Cerebellar nuclear complex (tissue), 1 donor: Measurements from ENCODE around the gene NUDT2.

Experiments
- DNase-seq, 2 experiments: peaks; one replicate each; lab custom pipeline; 2025; lab: John Stamatoyannopoulos, UW

Gene NUDT2

DNA sequence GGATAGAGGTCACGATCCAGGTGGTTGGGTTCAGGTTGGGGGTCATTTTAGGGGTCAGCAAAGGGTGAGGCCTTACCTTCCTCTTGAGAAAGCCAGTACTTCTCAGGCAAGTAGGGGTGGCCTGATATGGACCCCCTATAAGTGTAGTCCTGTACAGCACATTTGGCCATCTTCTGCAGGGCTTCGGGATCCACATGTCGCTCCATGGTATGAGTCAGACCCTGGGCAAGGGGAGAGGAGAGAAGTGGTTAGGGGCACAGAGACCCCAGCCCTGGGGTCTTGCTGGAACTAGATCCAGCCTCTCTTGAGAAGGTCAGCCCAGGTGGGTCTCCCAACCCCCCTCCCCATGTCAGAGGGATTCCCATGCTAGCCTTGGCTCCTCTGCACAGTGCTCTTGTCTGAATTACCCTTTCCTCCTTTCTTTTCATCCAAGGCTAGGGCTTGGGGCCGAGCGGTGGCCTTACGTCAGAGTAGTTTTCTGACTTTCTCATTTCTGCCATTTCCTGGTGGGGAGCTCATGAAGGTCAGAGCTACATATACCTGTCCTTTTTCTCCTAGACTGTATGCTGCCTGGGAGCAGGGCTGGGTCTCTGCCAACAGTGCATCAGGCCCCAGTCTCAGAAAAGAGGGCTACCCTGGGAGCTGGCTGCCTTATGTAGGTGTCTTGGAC lies 56.3 kb downstream of the NUDT2 start:
- DNase-seq = no peak

DNA sequence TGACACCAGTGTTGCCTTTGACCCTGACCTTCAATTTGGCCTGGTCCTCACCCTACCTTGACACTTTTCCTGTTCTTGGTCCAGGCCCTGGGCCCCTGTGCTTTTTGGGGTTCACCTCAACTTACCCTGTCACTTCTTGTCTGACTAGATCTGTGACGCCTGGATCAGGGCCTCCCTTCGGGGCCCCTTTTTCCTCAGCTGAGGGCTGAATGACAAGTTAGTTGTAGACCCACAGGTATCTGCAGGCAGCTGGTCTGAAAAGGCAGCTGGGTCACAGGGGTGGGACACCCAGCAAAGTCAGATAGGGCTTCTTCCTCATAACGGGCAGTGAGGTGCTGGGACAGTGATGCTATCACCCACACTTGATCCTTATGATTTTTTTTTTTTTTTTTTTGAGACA lies 57.3 kb downstream of the NUDT2 start:
- no peak for DNase-seq

GRCh38 chr9:34387239-34387638 lies 57.9 kb downstream of the NUDT2 start:
- no peak for DNase-seq

- no peak for DNase-seq
Observed at GRCh38 chr9:34392511-34392910, 63.1 kb downstream of the NUDT2 start.
